ENCODE results near the gene PPP4R3B. TPM values are rescaled to one million over a fixed set of nuclear protein-coding genes. Genes with fewer than 3 reads are reported as not detected.

The PPP4R3B gene
- total and polyA plus RNA-seq, 2 of the 4 experiments (the other 2 are of a cell fraction): 11.9 to 23.7 TPM

GRCh38 chr2:55524884-55525437 is 92.5 kb downstream of the PPP4R3B start:
- Histone ChIP-seq H3K9me3 (ENCODE audit: control insufficient read depth, insufficient read depth, low read length) (no peaks in the 10 kb centered on the region), H3K27ac (ENCODE audit: insufficient read depth, low read length) (no peak overlapping the region), H3K4me2 (ENCODE audit: low read depth, low read length) (no peak overlapping the region), H3K14ac (replicated peaks; ENCODE audit: low read depth, low read length) (no peak overlapping the region), H3K4me3 (ENCODE audit: insufficient read depth, low read depth, low read length) (no peak overlapping the region), H2AFZ (replicated peaks; ENCODE audit: low read length, poor library complexity) (no peak overlapping the region), H2BK5ac (ENCODE audit: low read depth, low read length, poor library complexity, severe bottlenecking) (no peak overlapping the region), H3K56ac (ENCODE audit: extremely low read depth, insufficient read depth, low read length) (no peak overlapping the region), H3K27me3 (ENCODE audit: control insufficient read depth, insufficient read depth, low read length) (no peaks in the 10 kb centered on the region), H3K9me1 (ENCODE audit: insufficient read depth, low read length) (peaks cover 6% of the 10 kb centered on the region; the same call in 1 of the 2 replicates), H3K36me3 (ENCODE audit: control insufficient read depth, insufficient read depth, low read length) (peaks cover 20% of the 10 kb centered on the region), H2BK15ac (ENCODE audit: low read depth, low read length) (no peak overlapping the region), H3K4ac (ENCODE audit: low read depth, low read length) (no peak overlapping the region), H2AK9ac (replicated peaks; ENCODE audit: low read depth, low read length, poor library complexity) (no peak overlapping the region), H3K4me1 (ENCODE audit: control insufficient read depth, insufficient read depth, low read length) (peaks cover 2% of the 10 kb centered on the region; the same call in 1 of the 2 replicates), H2BK20ac (ENCODE audit: low read depth, low read length) (no peak overlapping the region), H4K8ac (ENCODE audit: low read depth in 2 of 2, low read length in 2 of 2) (no peak overlapping the region), H3K79me1 (ENCODE audit: low read depth in 1 of 2, low read length in 2 of 2) (peaks cover 8 to 14% of the 10 kb centered on the region in 2 experiments), H2BK120ac (ENCODE audit: low read depth, low read length) (no peak overlapping the region), H4K91ac (ENCODE audit: insufficient read depth, low read depth, low read length) (no peak overlapping the region), H4K5ac (ENCODE audit: low read depth, low read length) (no peak overlapping the region), H3K9ac (ENCODE audit: low read depth, low read length) (no peak overlapping the region), H3K23ac (ENCODE audit: low read depth, low read length) (no peak overlapping the region), H4K20me1 (ENCODE audit: insufficient read depth, low read length) (no peaks in the 10 kb centered on the region), H2AK5ac (ENCODE audit: low read depth, low read length) (no peak overlapping the region), H3K18ac (ENCODE audit: low read depth, low read length) (no peak overlapping the region)
- BruUV-seq (replicated peaks): no TSS peak
- dilution Hi-C loops (cut with HindIII; ENCODE audit: low sequenced_read_pairs, unreplicated experiment): no loop called here
- CTCF ChIA-PET: no interaction called here
- no CpG with 5 or more reads among the region's 5 CpGs for WGBS, 2 experiments (ENCODE audit: extremely low coverage in 2 of 2, insufficient read length in 1 of 2)
- TF ChIP-seq POLR2A (IDR thresholded peaks at IDR 0.05; ENCODE audit: low read depth, low read length): no peak
- TF ChIP-seq MAZ (IDR thresholded peaks at IDR 0.05; ENCODE audit: borderline replicate concordance, low read depth, low read length): no peak
- TF ChIP-seq CTCF (conservative IDR thresholded peaks at IDR 0.05; ENCODE audit: low read depth, low read length): no peak
- no peak for TF ChIP-seq NFE2L2 (IDR thresholded peaks at IDR 0.05; ENCODE audit: low read depth, low read length)
- no peak for TF ChIP-seq RCOR1 (IDR thresholded peaks at IDR 0.05; ENCODE audit: insufficient replicate concordance, low read length)
- no peak for TF ChIP-seq FOS (IDR thresholded peaks at IDR 0.05; ENCODE audit: low read depth, low read length)
- TF ChIP-seq CHD1 (IDR thresholded peaks at IDR 0.05; ENCODE audit: low read depth, low read length): no peak
- no peak for TF ChIP-seq SMC3 (IDR thresholded peaks at IDR 0.05; ENCODE audit: low read depth, low read length)
- TF ChIP-seq MXI1 (IDR thresholded peaks at IDR 0.05; ENCODE audit: borderline replicate concordance, low read depth, low read length): no peak
- no peak for TF ChIP-seq BHLHE40 (IDR thresholded peaks at IDR 0.05; ENCODE audit: low read depth, low read length)
- no peak for TF ChIP-seq ELK1 (IDR thresholded peaks at IDR 0.05; ENCODE audit: borderline replicate concordance, low read depth, low read length)
- TF ChIP-seq RFX5 (IDR thresholded peaks at IDR 0.05; ENCODE audit: low read depth, low read length): no peak
- DNase-seq: no peak
- no peak for ATAC-seq (ENCODE audit: low read depth)
- POLR2A ChIA-PET (ENCODE audit: unreplicated experiment): no interaction called here
- intact Hi-C loops (cut with micrococcal nuclease): no loop called here
- in situ Hi-C loops (cut with MboI; ENCODE audit: low sequenced_read_pairs): no loop called here
